ENCODE data around the gene STK39. TPM values are rescaled to one million over a fixed set of nuclear protein-coding genes. Genes with fewer than 3 reads are reported as not detected.

STK39 gene
- total and polyA plus RNA-seq, 2 donors (not counting 1 experiment from before 2014, with no cell fraction given) = 2.3 to 14.6 TPM

GRCh38 chr2:168256448-168256847, 9.1 kb upstream of the STK39 start:
- Histone ChIP-seq H4K20me1 (ENCODE audit: control insufficient read depth, insufficient read depth, low read length, poor library complexity, severe bottlenecking) (no peaks in the 10 kb centered on the region), H3K36me3 (replicated peaks in 1 of 2; ENCODE audit: control extremely low read depth in 1 of 2, control insufficient read depth in 1 of 2, extremely low read depth in 1 of 2, insufficient read depth in 2 of 2, low read length in 1 of 2) (no peaks in the 10 kb centered on the region), H2AFZ (ENCODE audit: insufficient read depth, low read depth, low read length, poor library complexity, severe bottlenecking) (no peak overlapping the region), H3K27me3 (replicated peaks in 1 of 4; ENCODE audit: control extremely low read depth in 1 of 4, control insufficient read depth in 3 of 4, insufficient read depth in 4 of 4, low read length in 3 of 4) (peaks cover 0 to 3% (median 0%) of the 10 kb centered on the region in 4 experiments), H3K4me1 (ENCODE audit: control insufficient read depth in 2 of 2, insufficient read depth in 2 of 2, low read length in 2 of 2) (no peaks in the 10 kb centered on the region), H3K27ac (ENCODE audit: low read length in 2 of 2) (no peak overlapping the region), H3K4me3 (ENCODE audit: control extremely low read depth in 1 of 5, extremely low read depth in 1 of 5, insufficient read depth in 1 of 5, low read depth in 2 of 5, low read length in 4 of 5) (no peak overlapping the region), H3K9me3 (ENCODE audit: control extremely low read depth in 1 of 3, control insufficient read depth in 2 of 3, insufficient read depth in 1 of 3, low read length in 2 of 3) (peaks cover 0 to 2% (median 2%) of the 10 kb centered on the region in 3 donors), H3K9ac (ENCODE audit: low read length) (no peak overlapping the region), H3K4me2 (replicated peaks; ENCODE audit: low read depth, low read length, poor library complexity, severe bottlenecking) (no peak overlapping the region), H3K79me2 (ENCODE audit: control insufficient read depth, insufficient read depth, low read length) (no peaks in the 10 kb centered on the region)
- no peak overlapping the region for H3K4me3 Mint-ChIP-seq
- CTCF ChIA-PET = no interaction called here
- intact Hi-C loops (cut with micrococcal nuclease) = no loop called here
- no peak overlapping the region for H3K27ac Mint-ChIP-seq
- no peaks in the 10 kb centered on the region for H3K27me3 Mint-ChIP-seq
- 89% methylated on average over 2 of the region's 2 CpGs for WGBS (ENCODE audit: insufficient coverage)
- DNase-seq (no peak), ATAC-seq (ENCODE audit: low read depth) (no peak)
- H3K9me3 Mint-ChIP-seq (ENCODE audit: insufficient read depth) = peaks cover 10% of the 10 kb centered on the region
- H3K4me1 Mint-ChIP-seq = no peaks in the 10 kb centered on the region
- TF ChIP-seq EZH2 (IDR thresholded peaks at IDR 0.05; ENCODE audit: borderline replicate concordance, insufficient read depth, low read depth, low read length, poor library complexity, severe bottlenecking) = no peak
- no peak for TF ChIP-seq CTCF (IDR thresholded peaks at IDR 0.05)
- POLR2A ChIA-PET = no interaction called here

DNA sequence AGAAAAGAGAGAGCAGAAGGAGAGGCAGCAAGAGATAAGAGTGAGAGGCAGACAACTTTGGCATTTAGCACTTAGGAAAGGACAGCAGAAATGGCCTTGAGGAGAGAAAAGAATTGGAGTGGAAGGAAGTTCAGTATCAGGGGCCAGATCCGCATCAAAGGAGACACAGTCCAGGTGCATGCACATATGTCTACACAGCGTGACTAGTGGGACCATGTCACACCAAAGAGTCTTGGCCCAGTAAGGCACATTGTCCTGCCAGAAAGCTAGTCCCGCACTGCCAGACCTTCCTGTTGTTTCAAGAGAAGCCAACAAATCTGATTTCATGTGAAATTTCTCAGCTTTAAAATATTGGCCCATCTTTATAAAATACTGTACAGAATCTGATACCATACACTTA, 8.5 kb upstream of the STK39 start:
- no peak overlapping the region for H3K9ac ChIP-seq (ENCODE audit: low read length)
- H3K36me3 ChIP-seq (replicated peaks in 1 of 2; ENCODE audit: control extremely low read depth in 1 of 2, control insufficient read depth in 1 of 2, extremely low read depth in 1 of 2, insufficient read depth in 2 of 2, low read length in 1 of 2) = no peaks in the 10 kb centered on the region
- Mint-ChIP-seq H3K27ac (no peak overlapping the region), H3K27me3 (no peaks in the 10 kb centered on the region), H3K4me3 (no peak overlapping the region), H3K4me1 (no peaks in the 10 kb centered on the region), H3K9me3 (ENCODE audit: insufficient read depth) (peaks cover 10% of the 10 kb centered on the region)
- intact Hi-C loops (cut with micrococcal nuclease) = no loop called here
- H3K4me3 ChIP-seq (ENCODE audit: control extremely low read depth in 1 of 5, extremely low read depth in 1 of 5, insufficient read depth in 1 of 5, low read depth in 2 of 5, low read length in 4 of 5) = no peak overlapping the region
- 97% methylated on average over 3 of the region's 3 CpGs for WGBS (ENCODE audit: insufficient coverage)
- ChIA-PET POLR2A (no interaction called here), CTCF (no interaction called here)
- no peak overlapping the region for H3K27ac ChIP-seq (ENCODE audit: low read length in 2 of 2)
- H3K27me3 ChIP-seq (replicated peaks in 1 of 4; ENCODE audit: control extremely low read depth in 1 of 4, control insufficient read depth in 3 of 4, insufficient read depth in 4 of 4, low read length in 3 of 4) = peaks cover 0 to 3% (median 0%) of the 10 kb centered on the region in 4 experiments
- TF ChIP-seq EZH2 (IDR thresholded peaks at IDR 0.05; ENCODE audit: borderline replicate concordance, insufficient read depth, low read depth, low read length, poor library complexity, severe bottlenecking) (no peak), CTCF (IDR thresholded peaks at IDR 0.05) (no peak)
- H2AFZ ChIP-seq (ENCODE audit: insufficient read depth, low read depth, low read length, poor library complexity, severe bottlenecking) = no peak overlapping the region
- ATAC-seq (ENCODE audit: low read depth) (no peak), DNase-seq (no peak)
- H3K4me2 ChIP-seq (replicated peaks; ENCODE audit: low read depth, low read length, poor library complexity, severe bottlenecking) = no peak overlapping the region
- H3K79me2 ChIP-seq (ENCODE audit: control insufficient read depth, insufficient read depth, low read length) = no peaks in the 10 kb centered on the region
- no peaks in the 10 kb centered on the region for H3K4me1 ChIP-seq (ENCODE audit: control insufficient read depth in 2 of 2, insufficient read depth in 2 of 2, low read length in 2 of 2)
- H4K20me1 ChIP-seq (ENCODE audit: control insufficient read depth, insufficient read depth, low read length, poor library complexity, severe bottlenecking) = no peaks in the 10 kb centered on the region
- H3K9me3 ChIP-seq (ENCODE audit: control extremely low read depth in 1 of 3, control insufficient read depth in 2 of 3, insufficient read depth in 1 of 3, low read length in 2 of 3) = peaks cover 0 to 2% (median 2%) of the 10 kb centered on the region in 3 donors

All from B cell (primary cell).